HT-29 (cell line): ENCODE data around the gene MBTPS1. TPM values are rescaled to one million over a fixed set of nuclear protein-coding genes. Genes with fewer than 3 reads are reported as not detected.
"Not testable (repeated sequence)": the region's sequence is repeated elsewhere in the genome, so short reads cannot be mapped to it uniquely, and the experiment has no call there.

Experiments
- DNase-seq: peaks from one replicate; pipeline ENCODE4 v3.0.0-alpha.2; 2015; ENCODE audit warnings: low spot score
- total RNA-seq: library from RNA; depleted of rRNA; stranded (reverse); fragments of >200 nt; shearing (Covaris generic); gene quantifications from 2 replicates; pipeline ENCODE4 v1.2.3, GENCODE V29; 2014

MBTPS1 gene
- total RNA-seq, 1 experiment from 2014 or later: 57.4 TPM

GRCh38 chr16:84137287-84137686, 20.5 kb upstream of the MBTPS1 start:
- no peak for DNase-seq

- no peak for DNase-seq
Measured at GRCh38 chr16:84136331-84137125, 19.8 kb upstream of the MBTPS1 start.

GRCh38 chr16:84132527-84133285, 16.0 kb upstream of the MBTPS1 start:
- DNase-seq: no peak

GRCh38 chr16:84131117-84131516, 14.4 kb upstream of the MBTPS1 start:
- DNase-seq: no peak

- DNase-seq: no peak
Measured at GRCh38 chr16:84124257-84125073, 7.7 kb upstream of the MBTPS1 start.

- DNase-seq: no peak
Measured at GRCh38 chr16:84121007-84121406, 4.3 kb upstream of the MBTPS1 start.

- no peak for DNase-seq
Measured at GRCh38 chr16:84120023-84120422, 3.3 kb upstream of the MBTPS1 start.

- DNase-seq: no peak
Measured at GRCh38 chr16:84119368-84119767, 2.6 kb upstream of the MBTPS1 start.

- DNase-seq: not testable (repeated sequence)
Measured at GRCh38 chr16:84118315-84118714, 1.6 kb upstream of the MBTPS1 start.

- DNase-seq: peak; percentile 51
Measured at GRCh38 chr16:84117494-84117843, 727 bp upstream of the MBTPS1 start.

- DNase-seq: peak; percentile 61
Measured at GRCh38 chr16:84115919-84116719, 623 bp downstream of the MBTPS1 start.

- not testable (repeated sequence) for DNase-seq
Measured at GRCh38 chr16:84111949-84112348, 4.8 kb downstream of the MBTPS1 start.

- no peak for DNase-seq
Measured at GRCh38 chr16:84111525-84111924, 5.2 kb downstream of the MBTPS1 start.

GRCh38 chr16:84110527-84110926, 6.2 kb downstream of the MBTPS1 start:
- no peak for DNase-seq

- DNase-seq: no peak
Measured at GRCh38 chr16:84109598-84110335, 7.0 kb downstream of the MBTPS1 start.

- no peak for DNase-seq
Measured at GRCh38 chr16:84107921-84108320, 8.8 kb downstream of the MBTPS1 start.

- DNase-seq: no peak
Measured at GRCh38 chr16:84105948-84106740, 10.6 kb downstream of the MBTPS1 start.

GRCh38 chr16:84105301-84105815, 11.4 kb downstream of the MBTPS1 start:
- no peak for DNase-seq

- no peak for DNase-seq
Measured at GRCh38 chr16:84104231-84104630, 12.5 kb downstream of the MBTPS1 start.
